DOHH2 (cell line): ENCODE results near the gene MKLN1.

Source experiments
- CTCF ChIP-seq: fragments of 200-600 bp; sonication (generic); IDR thresholded peaks from one replicate; pipeline ENCODE4 v1.5.1; 2014; ENCODE audit warnings: antibody characterized with exemption, mild to moderate bottlenecking, low read depth, low read length; ENCODE audit not compliant: poor library complexity, severe bottlenecking
- EZH2phosphoT487 ChIP-seq: fragments of 200-600 bp; sonication (generic); IDR thresholded peaks from 2 replicates; pipeline ENCODE4 v1.6.1; 2017; ENCODE audit warnings: borderline replicate concordance, mild to moderate bottlenecking, antibody characterized with exemption, low read length, moderate library complexity, mixed read lengths

DNA sequence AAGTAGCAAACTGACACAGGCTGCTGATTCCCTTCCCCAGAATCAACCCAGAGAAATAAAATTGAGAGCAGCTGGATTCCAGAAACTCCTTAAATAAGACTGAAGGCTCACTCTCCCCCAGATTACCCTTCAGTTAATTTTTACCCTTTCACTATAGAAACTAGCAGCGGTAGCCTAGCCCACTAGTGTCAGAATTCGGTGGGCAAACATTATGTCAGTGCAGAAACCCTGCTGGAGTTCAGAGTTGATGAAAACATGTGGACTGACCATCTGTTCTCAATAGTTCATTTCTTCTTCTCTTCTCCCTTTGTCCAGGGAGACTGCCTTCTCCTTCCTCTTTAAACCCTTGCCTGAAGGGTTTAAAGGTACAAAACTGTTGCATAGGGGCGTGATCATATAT is 128.7 kb downstream of the MKLN1 start:
- TF ChIP-seq CTCF (no peak), EZH2phosphoT487 (no peak)
